Lung microvascular endothelial cell (primary cell): ENCODE results near the gene RPIA. TPM values are rescaled to one million over a fixed set of nuclear protein-coding genes. Genes with fewer than 3 reads are reported as not detected.
"Not testable (repeated sequence)": the region's sequence is repeated elsewhere in the genome, so short reads cannot be mapped to it uniquely, and the experiment has no call there.

ENCODE experiments used
- DNase-seq, 2 donors: peaks; one replicate each; pipeline versions ENCODE4 v3.0.0 to v3.0.0-alpha.2; 2010; ENCODE audit warnings: low read depth in 2 of 2
- total RNA-seq: library from RNA; depleted of rRNA; stranded (reverse); fragments of >200 nt; gene quantifications from 2 replicates; pipeline ENCODE4 v1.2.1, GENCODE V29; 2014

RPIA gene
- total RNA-seq, 1 donor from 2014 or later = 11.7 TPM

- not testable (repeated sequence) for DNase-seq
Measured at GRCh38 chr2:88765889-88766481, 74.5 kb downstream of the RPIA start.

GRCh38 chr2:88770016-88770415, 78.5 kb downstream of the RPIA start:
- DNase-seq = no peak

GRCh38 chr2:88773233-88774028, 82.0 kb downstream of the RPIA start:
- DNase-seq = not testable (repeated sequence)

GRCh38 chr2:88789213-88789612, 97.7 kb downstream of the RPIA start:
- DNase-seq = not testable (repeated sequence)

- peak in 1 of 2 donors; percentile 26 for DNase-seq
Measured at GRCh38 chr2:88795932-88796331, 104.5 kb downstream of the RPIA start.

- not testable (repeated sequence) for DNase-seq
Measured at GRCh38 chr2:88796523-88796922, 105.0 kb downstream of the RPIA start.

- DNase-seq = peak in 1 of 2 donors; percentile 8
Measured at GRCh38 chr2:88797164-88797563, 105.7 kb downstream of the RPIA start.

Other genes with a start within 250 kb of the RPIA start
- not detected in 2 replicates for gene FOXI3, start 239.0 kb upstream of the RPIA start, total RNA-seq
- gene EIF2AK3, start 64.2 kb upstream of the RPIA start, total RNA-seq = 9.8 and 11.7 TPM in 2 replicates